ENCODE data around the gene HOXA4. TPM values are rescaled to one million over a fixed set of nuclear protein-coding genes. Genes with fewer than 3 reads are reported as not detected.
A peak's percentile ranks its signal among the peaks of the same experiment; 100 is the strongest.

The HOXA4 gene
- polyA plus RNA-seq, 1 donor (not counting 4 experiments of a cell fraction or from before 2014, with no cell fraction given) = 1.5 TPM

DNA sequence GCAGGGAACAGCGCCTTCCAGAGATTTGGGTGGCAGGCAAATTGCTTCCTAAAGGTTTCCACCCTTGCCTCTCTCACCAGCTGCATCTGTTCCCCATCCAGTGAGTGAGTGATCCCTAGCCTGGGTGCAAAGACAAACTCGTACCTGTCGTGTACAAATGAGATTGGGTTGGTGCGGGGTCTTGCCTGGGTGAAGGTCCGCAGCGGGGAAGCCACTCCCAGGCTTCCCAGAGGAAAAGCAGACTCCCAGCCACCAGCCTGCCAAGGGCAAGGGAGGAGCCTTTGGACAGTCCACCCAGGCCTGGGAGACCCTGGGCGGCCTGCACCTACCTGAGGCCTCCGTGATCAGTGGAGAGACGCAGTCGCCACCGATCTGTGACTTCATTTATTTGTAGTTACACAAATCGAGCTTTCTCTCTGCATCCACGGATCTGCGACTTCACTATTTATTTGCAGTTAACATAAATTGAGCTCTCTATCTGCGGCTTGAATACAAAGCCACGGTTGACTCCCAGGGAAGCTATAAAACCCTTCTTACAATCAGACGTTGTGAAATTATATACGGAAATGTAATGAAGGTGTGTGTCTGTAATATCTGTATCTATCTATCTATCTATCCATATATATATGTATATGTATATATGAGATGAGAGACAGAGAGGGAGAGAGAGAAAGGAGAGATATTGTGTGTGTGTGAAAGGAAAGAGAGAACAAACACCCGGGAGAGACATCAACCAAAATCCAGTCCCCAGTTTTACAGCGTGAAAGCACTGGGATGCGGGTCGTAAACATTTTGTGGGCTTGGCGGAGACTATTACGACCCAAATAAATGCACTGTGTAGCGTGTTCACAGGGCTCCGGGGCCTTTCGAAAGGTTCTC, 28.9 kb upstream of the HOXA4 start:
- no peaks in the 10 kb centered on the region for H3K27me3 ChIP-seq (ENCODE audit: control insufficient read depth, extremely low read depth, insufficient read depth, low read length)
- no peaks in the 10 kb centered on the region for H3K9me1 ChIP-seq (ENCODE audit: control insufficient read depth, extremely low read depth, insufficient read depth, low read length)
- peaks cover 51% of the 10 kb centered on the region for H3K79me2 ChIP-seq (ENCODE audit: control insufficient read depth, insufficient read depth, low read length)
- dilution Hi-C loops (cut with MboI; ENCODE audit: extremely low pct_ligation_motif_present, low sequenced_read_pairs) = no loop called here
- H3K9me3 ChIP-seq (ENCODE audit: control insufficient read depth, low read depth, low read length) = no peaks in the 10 kb centered on the region
- H3K9ac ChIP-seq (ENCODE audit: control insufficient read depth, extremely low read depth, insufficient read depth, low read length) = peak overlapping the region; percentile 90
- H3K4me3 ChIP-seq (ENCODE audit: control insufficient read depth in 2 of 3, extremely low read depth in 1 of 3, insufficient read depth in 2 of 3, low read depth in 1 of 3, low read length in 3 of 3) = peak overlapping the region; percentile 78 to 94 (median 80)
- H4K20me1 ChIP-seq (ENCODE audit: control insufficient read depth, extremely low read depth, insufficient read depth, low read length) = no peaks in the 10 kb centered on the region
- peak overlapping the region; percentile 87 for H2AFZ ChIP-seq (ENCODE audit: control insufficient read depth, low read length)
- H3K4me2 ChIP-seq (ENCODE audit: control insufficient read depth, extremely low read depth, insufficient read depth, low read depth, low read length) = peak overlapping the region; percentile 98
- DNase-seq (ENCODE audit: low read depth, low spot score) (no peak), FAIRE-seq (peak; percentile 86)
- peaks cover 4 to 10% of the 10 kb centered on the region in 2 experiments for H3K36me3 ChIP-seq (ENCODE audit: control insufficient read depth in 2 of 2, extremely low read depth in 1 of 2, insufficient read depth in 2 of 2, low read length in 2 of 2)
- H3K27ac ChIP-seq (ENCODE audit: control insufficient read depth, insufficient read depth, low read length) = peak overlapping the region; percentile 87
- TF ChIP-seq EZH2 (IDR thresholded peaks at IDR 0.05; ENCODE audit: low read length) = no peak
- TF ChIP-seq, protein P1, sequence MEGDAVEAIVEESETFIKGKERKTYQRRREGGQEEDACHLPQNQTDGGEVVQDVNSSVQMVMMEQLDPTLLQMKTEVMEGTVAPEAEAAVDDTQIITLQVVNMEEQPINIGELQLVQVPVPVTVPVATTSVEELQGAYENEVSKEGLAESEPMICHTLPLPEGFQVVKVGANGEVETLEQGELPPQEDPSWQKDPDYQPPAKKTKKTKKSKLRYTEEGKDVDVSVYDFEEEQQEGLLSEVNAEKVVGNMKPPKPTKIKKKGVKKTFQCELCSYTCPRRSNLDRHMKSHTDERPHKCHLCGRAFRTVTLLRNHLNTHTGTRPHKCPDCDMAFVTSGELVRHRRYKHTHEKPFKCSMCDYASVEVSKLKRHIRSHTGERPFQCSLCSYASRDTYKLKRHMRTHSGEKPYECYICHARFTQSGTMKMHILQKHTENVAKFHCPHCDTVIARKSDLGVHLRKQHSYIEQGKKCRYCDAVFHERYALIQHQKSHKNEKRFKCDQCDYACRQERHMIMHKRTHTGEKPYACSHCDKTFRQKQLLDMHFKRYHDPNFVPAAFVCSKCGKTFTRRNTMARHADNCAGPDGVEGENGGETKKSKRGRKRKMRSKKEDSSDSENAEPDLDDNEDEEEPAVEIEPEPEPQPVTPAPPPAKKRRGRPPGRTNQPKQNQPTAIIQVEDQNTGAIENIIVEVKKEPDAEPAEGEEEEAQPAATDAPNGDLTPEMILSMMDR (optimal IDR thresholded peaks at IDR 0.05 in 1 of 3, IDR thresholded peaks at IDR 0.05 in 1 of 3, conservative IDR thresholded peaks at IDR 0.05 in 1 of 3; ENCODE audit: extremely low read depth in 1 of 3, insufficient read depth in 2 of 3, low read length in 3 of 3) = no peak
- peaks cover 53% of the 10 kb centered on the region for H3K4me1 ChIP-seq (ENCODE audit: control insufficient read depth, extremely low read depth, insufficient read depth, low read length)

DNA sequence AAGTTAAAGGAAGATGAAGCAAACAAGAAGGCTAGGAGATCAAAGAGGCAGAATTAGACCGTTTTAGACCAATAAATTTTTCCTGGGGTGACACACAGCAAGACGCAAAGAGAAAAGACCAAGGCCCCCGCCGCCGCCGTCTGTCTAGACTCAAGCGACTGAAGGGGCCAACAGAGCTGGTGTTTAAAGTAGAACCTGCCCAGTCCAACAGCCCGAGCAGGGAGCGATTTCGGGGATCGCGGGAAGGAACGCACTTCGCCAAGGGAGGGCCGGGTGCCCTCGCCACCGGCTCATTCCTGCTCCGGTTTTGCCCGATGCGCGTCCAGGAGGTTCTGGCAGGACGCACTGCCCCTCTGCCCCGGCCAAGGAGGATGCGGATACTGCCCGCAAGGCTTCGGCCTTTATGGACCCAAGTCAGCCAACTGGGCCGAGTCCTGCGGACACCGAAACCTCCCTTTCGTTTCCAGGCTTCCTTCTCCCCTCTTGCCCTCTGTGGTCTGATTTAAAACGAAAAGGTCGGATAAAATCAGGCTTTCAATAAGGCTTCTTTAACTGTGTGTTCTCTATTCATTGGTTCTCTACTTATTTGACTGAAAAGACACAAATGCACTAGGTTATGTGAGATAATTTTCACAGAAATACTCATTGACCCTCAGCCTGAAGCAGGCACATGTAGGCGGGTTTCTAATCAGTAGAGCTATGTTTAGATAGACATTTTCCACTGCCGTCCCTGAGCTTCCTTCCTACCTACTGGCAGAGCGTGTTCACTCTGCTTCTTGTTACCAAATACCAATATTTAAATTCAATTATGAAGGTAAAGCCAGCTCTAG, 28.1 kb upstream of the HOXA4 start:
- peak overlapping the region; percentile 55 to 94 (median 80) for H3K4me3 ChIP-seq (ENCODE audit: control insufficient read depth in 2 of 3, extremely low read depth in 1 of 3, insufficient read depth in 2 of 3, low read depth in 1 of 3, low read length in 3 of 3)
- H3K4me1 ChIP-seq (ENCODE audit: control insufficient read depth, extremely low read depth, insufficient read depth, low read length) = peaks cover 62% of the 10 kb centered on the region
- H3K9me3 ChIP-seq (ENCODE audit: control insufficient read depth, low read depth, low read length) = no peaks in the 10 kb centered on the region
- FAIRE-seq (no peak), DNase-seq (ENCODE audit: low read depth, low spot score) (no peak)
- H2AFZ ChIP-seq (ENCODE audit: control insufficient read depth, low read length) = peak overlapping the region; percentile 87
- H3K4me2 ChIP-seq (ENCODE audit: control insufficient read depth, extremely low read depth, insufficient read depth, low read depth, low read length) = peak overlapping the region; percentile 98
- peaks cover 48% of the 10 kb centered on the region for H3K79me2 ChIP-seq (ENCODE audit: control insufficient read depth, insufficient read depth, low read length)
- H3K27me3 ChIP-seq (ENCODE audit: control insufficient read depth, extremely low read depth, insufficient read depth, low read length) = no peaks in the 10 kb centered on the region
- dilution Hi-C loops (cut with MboI; ENCODE audit: extremely low pct_ligation_motif_present, low sequenced_read_pairs) = no loop called here
- peak overlapping the region; percentile 90 for H3K9ac ChIP-seq (ENCODE audit: control insufficient read depth, extremely low read depth, insufficient read depth, low read length)
- H3K36me3 ChIP-seq (ENCODE audit: control insufficient read depth in 2 of 2, extremely low read depth in 1 of 2, insufficient read depth in 2 of 2, low read length in 2 of 2) = peaks cover 1 to 4% of the 10 kb centered on the region in 2 experiments
- no peak for TF ChIP-seq EZH2 (IDR thresholded peaks at IDR 0.05; ENCODE audit: low read length)
- TF ChIP-seq, protein P1 (optimal IDR thresholded peaks at IDR 0.05 in 1 of 3, IDR thresholded peaks at IDR 0.05 in 1 of 3, conservative IDR thresholded peaks at IDR 0.05 in 1 of 3; ENCODE audit: extremely low read depth in 1 of 3, insufficient read depth in 2 of 3, low read length in 3 of 3) = no peak
- H3K27ac ChIP-seq (ENCODE audit: control insufficient read depth, insufficient read depth, low read length) = peak overlapping the region; percentile 87
- H3K9me1 ChIP-seq (ENCODE audit: control insufficient read depth, extremely low read depth, insufficient read depth, low read length) = no peaks in the 10 kb centered on the region
- H4K20me1 ChIP-seq (ENCODE audit: control insufficient read depth, extremely low read depth, insufficient read depth, low read length) = no peaks in the 10 kb centered on the region
